HepG2 (cell line): ENCODE data around the gene SMYD1. TPM values are rescaled to one million over a fixed set of nuclear protein-coding genes. Genes with fewer than 3 reads are reported as not detected.

ENCODE experiments used
- BCLAF1 ChIP-seq: fragments of 450-650 bp; IDR thresholded peaks from 2 replicates; pipeline ENCODE4 v1.6.1; 2017; ENCODE audit warnings: mild to moderate bottlenecking
- DR1 ChIP-seq: sonication (generic); formaldehyde crosslinking; IDR thresholded peaks from 2 replicates; pipeline ENCODE4 v1.8.0; 2021; ENCODE audit warnings: mild to moderate bottlenecking, missing genetic modification reagents, inconsistent platforms
- E2F1 ChIP-seq: sonication (generic); formaldehyde crosslinking; IDR thresholded peaks from 2 replicates; pipeline ENCODE4 v1.5.0; 2020; ENCODE audit warnings: missing genetic modification reagents
- FIP1L1 ChIP-seq: fragments of 200-400 bp; formaldehyde crosslinking; IDR thresholded peaks from 2 replicates; pipeline ENCODE4 v1.6.1; 2018; ENCODE audit warnings: low read depth, mild to moderate bottlenecking, low read length, moderate library complexity, borderline replicate concordance; ENCODE audit not compliant: insufficient read depth
- IKZF4 ChIP-seq: sonication (generic); formaldehyde crosslinking; IDR thresholded peaks from 2 replicates; pipeline ENCODE4 v1.5.1; 2020; ENCODE audit warnings: borderline replicate concordance, mild to moderate bottlenecking, low read depth, missing genetic modification reagents; ENCODE audit errors: not compliant biosample characterization
- KDM2A ChIP-seq: sonication (generic); formaldehyde crosslinking; IDR thresholded peaks from 2 replicates; pipeline ENCODE4 v1.4.0; 2020; ENCODE audit warnings: low read depth, missing genetic modification reagents, borderline replicate concordance
- MYC ChIP-seq: sonication (generic); formaldehyde crosslinking; IDR thresholded peaks from 2 replicates; pipeline ENCODE4 v1.9.0; 2021; ENCODE audit warnings: missing genetic modification reagents, borderline replicate concordance
- PCBP2 ChIP-seq: fragments of 200-400 bp; formaldehyde crosslinking; optimal IDR thresholded peaks from 2 replicates; pipeline ENCODE3; 2018; ENCODE audit warnings: low read length, low read depth; ENCODE audit not compliant: poor library complexity, severe bottlenecking
- RAD51 ChIP-seq: fragments of 450-650 bp; IDR thresholded peaks from 2 replicates; pipeline ENCODE4 v1.6.1; 2016; ENCODE audit warnings: borderline replicate concordance
- SNRNP70 ChIP-seq: fragments of 200-400 bp; formaldehyde crosslinking; IDR thresholded peaks from 2 replicates; pipeline ENCODE4 v1.6.1; 2017; ENCODE audit warnings: mild to moderate bottlenecking, low read depth, low read length, moderate library complexity
- TARDBP ChIP-seq: sonication (generic); formaldehyde crosslinking; IDR thresholded peaks from 2 replicates; pipeline ENCODE4 v1.8.0; 2022; ENCODE audit warnings: mild to moderate bottlenecking, missing genetic modification reagents
- ZFP41 ChIP-seq: sonication (generic); formaldehyde crosslinking; IDR thresholded peaks from 2 replicates; pipeline ENCODE4 v1.4.0; 2020; ENCODE audit warnings: mild to moderate bottlenecking, missing genetic modification reagents, borderline replicate concordance
- ZFY ChIP-seq: sonication (generic); formaldehyde crosslinking; IDR thresholded peaks from 2 replicates; pipeline ENCODE4 v1.4.0; 2020; ENCODE audit warnings: missing genetic modification reagents
- ZMYM3 ChIP-seq: sonication (generic); formaldehyde crosslinking; IDR thresholded peaks from 2 replicates; pipeline ENCODE4 v1.5.1; 2020; ENCODE audit warnings: mild to moderate bottlenecking, missing genetic modification reagents
- ZNF205 ChIP-seq: IDR thresholded peaks from 2 replicates; pipeline ENCODE4 v1.6.1; 2018; ENCODE audit warnings: missing biosample characterization, missing genetic modification reagents
- ZNF615 ChIP-seq: sonication (generic); formaldehyde crosslinking; IDR thresholded peaks from 2 replicates; pipeline ENCODE4 v1.5.0; 2020; ENCODE audit warnings: mild to moderate bottlenecking, missing genetic modification reagents, borderline replicate concordance
- ZNF746 ChIP-seq: sonication (generic); formaldehyde crosslinking; IDR thresholded peaks from 2 replicates; pipeline ENCODE4 v1.8.0; 2022; ENCODE audit warnings: mild to moderate bottlenecking, missing genetic modification reagents
- ZNF761 ChIP-seq: sonication (generic); formaldehyde crosslinking; conservative IDR thresholded peaks from 2 replicates; pipeline ENCODE4 v1.4.0; 2020; ENCODE audit warnings: mild to moderate bottlenecking, missing genetic modification reagents
- ZNF768 ChIP-seq: sonication (generic); formaldehyde crosslinking; IDR thresholded peaks from 2 replicates; pipeline ENCODE4 v1.4.0; 2020; ENCODE audit warnings: missing genetic modification reagents
- ZNF781 ChIP-seq: sonication (generic); formaldehyde crosslinking; IDR thresholded peaks from 2 replicates; pipeline ENCODE4 v1.5.1; 2020; ENCODE audit warnings: borderline replicate concordance, mild to moderate bottlenecking, missing genetic modification reagents; ENCODE audit errors: not compliant biosample characterization
- polyA plus RNA-seq, 8 experiments: library from polyadenylated mRNA; depleted of rRNA in 3 of 8; stranded (reverse) in 7 of 8; unstranded in 1 of 8; fragments of >200 nt; fragmentation: Illumina TruSeq in 4 of 8; extraction: Trizol in 4 of 8; gene quantifications; 2 replicates each; pipeline versions ENCODE4 v1.2.1 to v1.2.3, GENCODE V29; 2011 to 2016; ENCODE audit warnings: low read depth in 4 of 8, missing spikeins in 1 of 8, mixed read lengths in 1 of 8; ENCODE audit not compliant: insufficient read depth in 1 of 8
- total RNA-seq, 5 experiments: library from RNA; depleted of rRNA; stranded (reverse); fragments of >200 nt; fragmentation: Illumina TruSeq; extraction: Trizol; gene quantifications; 2 replicates each; pipeline ENCODE4 v1.2.3, GENCODE V29; 2016; ENCODE audit warnings: low read depth in 1 of 5
- TF ChIP-seq, protein P1 (sequence below): sonication (generic); formaldehyde crosslinking; IDR thresholded peaks from 2 replicates; pipeline ENCODE4 v1.5.0; 2020; ENCODE audit warnings: missing genetic modification reagents
- TF ChIP-seq, protein P2 (sequence below): sonication (generic); formaldehyde crosslinking; IDR thresholded peaks from 2 replicates; pipeline ENCODE4 v1.4.0; 2020; ENCODE audit warnings: low read depth, mild to moderate bottlenecking, missing genetic modification reagents
- TF ChIP-seq, protein P3 (sequence below): sonication (generic); formaldehyde crosslinking; conservative IDR thresholded peaks from 2 replicates; pipeline ENCODE4 v1.8.1; 2023; ENCODE audit warnings: missing genetic modification reagents

Gene SMYD1
- total and polyA plus RNA-seq, 2 of the 13 experiments (the other 11 are each of a cell fraction or from before 2014, with no cell fraction given): not detected

DNA sequence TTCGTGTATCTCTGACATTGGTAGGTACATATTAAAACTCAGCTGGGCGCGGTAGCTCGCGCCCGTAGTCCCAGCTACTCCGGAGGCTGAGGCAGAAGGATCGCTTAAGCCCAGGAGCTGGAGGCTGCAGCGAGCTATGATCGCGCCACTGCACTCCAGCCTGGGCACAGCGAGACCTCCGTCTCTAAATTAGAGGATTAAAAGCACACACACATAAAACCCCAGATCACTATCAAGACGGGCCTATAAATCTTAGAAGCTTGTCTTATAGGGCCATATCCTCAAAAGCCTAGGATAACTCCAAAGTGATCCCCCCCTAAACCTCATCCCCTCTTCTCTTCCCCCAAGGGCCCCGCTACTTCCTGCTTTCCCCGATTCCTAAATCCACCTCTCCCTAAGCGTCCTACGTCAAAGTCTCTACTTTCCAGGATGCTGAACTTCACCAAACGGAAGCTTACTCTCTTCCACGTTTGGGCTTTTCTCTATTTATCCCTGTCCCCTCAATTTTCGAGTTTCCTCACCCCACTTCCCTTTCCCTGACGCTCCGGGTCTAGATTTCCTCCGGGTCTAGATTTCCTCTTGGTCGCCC lies 12.7 kb upstream of the SMYD1 start (continued):
- TF ChIP-seq, protein P1, sequence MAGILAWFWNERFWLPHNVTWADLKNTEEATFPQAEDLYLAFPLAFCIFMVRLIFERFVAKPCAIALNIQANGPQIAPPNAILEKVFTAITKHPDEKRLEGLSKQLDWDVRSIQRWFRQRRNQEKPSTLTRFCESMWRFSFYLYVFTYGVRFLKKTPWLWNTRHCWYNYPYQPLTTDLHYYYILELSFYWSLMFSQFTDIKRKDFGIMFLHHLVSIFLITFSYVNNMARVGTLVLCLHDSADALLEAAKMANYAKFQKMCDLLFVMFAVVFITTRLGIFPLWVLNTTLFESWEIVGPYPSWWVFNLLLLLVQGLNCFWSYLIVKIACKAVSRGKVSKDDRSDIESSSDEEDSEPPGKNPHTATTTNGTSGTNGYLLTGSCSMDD (CRISPR knock-in tag): no peak
- TF ChIP-seq SNRNP70 (no peak), KDM2A (no peak), MYC (CRISPR knock-in tag) (no peak), ZMYM3 (peak; percentile 88), ZNF781 (CRISPR knock-in tag) (no peak), RAD51 (no peak), ZNF746 (CRISPR knock-in tag) (peak; percentile 33; the same call in 1 of the 2 replicates), IKZF4 (CRISPR knock-in tag) (no peak), ZNF615 (CRISPR knock-in tag) (no peak), ZNF761 (CRISPR knock-in tag) (no peak), ZFP41 (CRISPR knock-in tag) (no peak), PCBP2 (peak; percentile 43), DR1 (CRISPR knock-in tag) (no peak), ZNF205 (CRISPR knock-in tag) (no peak), FIP1L1 (no peak), ZNF768 (CRISPR knock-in tag) (peak; percentile 43; the same call in 1 of the 2 replicates), E2F1 (CRISPR knock-in tag) (no peak), ZFY (no peak), TARDBP (CRISPR knock-in tag) (peak; percentile 35; the same call in 1 of the 2 replicates), BCLAF1 (no peak)
- TF ChIP-seq, protein P2, sequence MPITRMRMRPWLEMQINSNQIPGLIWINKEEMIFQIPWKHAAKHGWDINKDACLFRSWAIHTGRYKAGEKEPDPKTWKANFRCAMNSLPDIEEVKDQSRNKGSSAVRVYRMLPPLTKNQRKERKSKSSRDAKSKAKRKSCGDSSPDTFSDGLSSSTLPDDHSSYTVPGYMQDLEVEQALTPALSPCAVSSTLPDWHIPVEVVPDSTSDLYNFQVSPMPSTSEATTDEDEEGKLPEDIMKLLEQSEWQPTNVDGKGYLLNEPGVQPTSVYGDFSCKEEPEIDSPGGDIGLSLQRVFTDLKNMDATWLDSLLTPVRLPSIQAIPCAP: no peak
- TF ChIP-seq, protein P3, sequence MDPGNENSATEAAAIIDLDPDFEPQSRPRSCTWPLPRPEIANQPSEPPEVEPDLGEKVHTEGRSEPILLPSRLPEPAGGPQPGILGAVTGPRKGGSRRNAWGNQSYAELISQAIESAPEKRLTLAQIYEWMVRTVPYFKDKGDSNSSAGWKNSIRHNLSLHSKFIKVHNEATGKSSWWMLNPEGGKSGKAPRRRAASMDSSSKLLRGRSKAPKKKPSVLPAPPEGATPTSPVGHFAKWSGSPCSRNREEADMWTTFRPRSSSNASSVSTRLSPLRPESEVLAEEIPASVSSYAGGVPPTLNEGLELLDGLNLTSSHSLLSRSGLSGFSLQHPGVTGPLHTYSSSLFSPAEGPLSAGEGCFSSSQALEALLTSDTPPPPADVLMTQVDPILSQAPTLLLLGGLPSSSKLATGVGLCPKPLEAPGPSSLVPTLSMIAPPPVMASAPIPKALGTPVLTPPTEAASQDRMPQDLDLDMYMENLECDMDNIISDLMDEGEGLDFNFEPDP (CRISPR knock-in tag): no peak
